ENCODE results near the gene SCCPDH. TPM values are rescaled to one million over a fixed set of nuclear protein-coding genes. Genes with fewer than 3 reads are reported as not detected.

The SCCPDH gene
- total and polyA plus RNA-seq, 9 of the 15 experiments (the other 6 are each of a cell fraction or from before 2014, with no cell fraction given): 7.0 to 61.9 (median 38.3) TPM

GRCh38 chr1:246800756-246801155, 76.5 kb downstream of the SCCPDH start:
- H3K4me2 ChIP-seq (ENCODE audit: insufficient read depth, low read length): no peak overlapping the region
- CTCF ChIA-PET (ENCODE audit: low intra/inter-chr PET ratio): no interaction called here
- BruUV-seq (replicated peaks): no TSS peak
- no peaks in the 10 kb centered on the region for H3K79me2 ChIP-seq (ENCODE audit: control insufficient read depth, insufficient read depth, low read length)
- WGBS (ENCODE audit: insufficient coverage, low coverage, missing lambda C conversion rate): 4% methylated on average over 10 of the region's 10 CpGs
- H2AFZ ChIP-seq (ENCODE audit: low read depth, low read length): no peak overlapping the region
- peaks cover 28 to 64% of the 10 kb centered on the region in 2 experiments; a peak in 4 of 5 replicates for H3K27me3 ChIP-seq (ENCODE audit: control insufficient read depth in 2 of 2, insufficient read depth in 2 of 2, low read length in 2 of 2)
- no peak overlapping the region for H3K27ac ChIP-seq (ENCODE audit: extremely low read depth, low read depth, low read length)
- H3K4me3 ChIP-seq: no peak overlapping the region
- ATAC-seq: no peak
- no peak for FAIRE-seq
- no peaks in the 10 kb centered on the region for H3K9me3 ChIP-seq (replicated peaks; ENCODE audit: control insufficient read depth, insufficient read depth, low read depth, low read length)
- no peaks in the 10 kb centered on the region for H4K20me1 ChIP-seq (replicated peaks; ENCODE audit: control insufficient read depth, insufficient read depth, low read length)
- H3K36me3 ChIP-seq (ENCODE audit: control insufficient read depth, insufficient read depth, low read length): no peaks in the 10 kb centered on the region
- no peak overlapping the region for H3K9ac ChIP-seq (ENCODE audit: insufficient read depth in 1 of 2, low read depth in 2 of 2, low read length in 2 of 2)
- in situ Hi-C loops (cut with MboI) (no loop called here), intact Hi-C loops (cut with micrococcal nuclease) (no loop called here)
- H3K9me1 ChIP-seq (ENCODE audit: control insufficient read depth, insufficient read depth, low read length): no peaks in the 10 kb centered on the region
- peaks cover 0 to 10% of the 10 kb centered on the region in 2 experiments; a peak in 2 of 5 replicates for H3K4me1 ChIP-seq (replicated peaks in 1 of 2; ENCODE audit: control insufficient read depth in 2 of 2, insufficient read depth in 2 of 2, low read length in 2 of 2)
- POLR2A ChIA-PET: no interaction called here
- DNase-seq (ENCODE audit: extremely low read depth in 1 of 4, low spot score in 3 of 4): no peak
- TF ChIP-seq ZNF124 (CRISPR knock-in tag; IDR thresholded peaks at IDR 0.05) (no peak), KHSRP (IDR thresholded peaks at IDR 0.05) (no peak), MXD1 (CRISPR knock-in tag; IDR thresholded peaks at IDR 0.05; ENCODE audit: borderline replicate concordance, poor library complexity, severe bottlenecking) (no peak), FIP1L1 (IDR thresholded peaks at IDR 0.05; ENCODE audit: low read depth, low read length, poor library complexity, severe bottlenecking) (no peak), DPF2 (IDR thresholded peaks at IDR 0.05) (no peak), ZNF212 (CRISPR knock-in tag; IDR thresholded peaks at IDR 0.05) (no peak), RERE (CRISPR knock-in tag; IDR thresholded peaks at IDR 0.05; ENCODE audit: borderline replicate concordance) (no peak), TEAD4 (IDR thresholded peaks at IDR 0.05; ENCODE audit: low read length) (no peak), TEAD4 (CRISPR knock-in tag; IDR thresholded peaks at IDR 0.05; ENCODE audit: borderline replicate concordance) (no peak), MLLT1 (IDR thresholded peaks at IDR 0.05) (no peak), CHD2 (IDR thresholded peaks at IDR 0.05; ENCODE audit: low read depth, low read length) (no peak), BCLAF1 (IDR thresholded peaks at IDR 0.05; ENCODE audit: borderline replicate concordance in 1 of 2, control insufficient read depth in 1 of 2, low read depth in 2 of 2, low read length in 1 of 2) (no peak), POLR2AphosphoS5 (IDR thresholded peaks at IDR 0.05; ENCODE audit: control insufficient read depth, insufficient read depth, low read depth, low read length) (no peak)
